Measurements from ENCODE around the gene C1orf185.

Gene C1orf185

GRCh38 chr1:51072043-51072439 is 30.0 kb upstream of the C1orf185 start:
- TF ChIP-seq MAX (IDR thresholded peaks at IDR 0.05) (no peak), CEBPB (IDR thresholded peaks at IDR 0.05) (peak; percentile 34; the same call in 1 of the 2 replicates)

- no peak for TF ChIP-seq TAF1 (IDR thresholded peaks at IDR 0.05; ENCODE audit: low read depth)
- no peak for TF ChIP-seq ZBTB7A (IDR thresholded peaks at IDR 0.05; ENCODE audit: low read depth)
- TF ChIP-seq TEAD4 (IDR thresholded peaks at IDR 0.05): no peak
- no peak for TF ChIP-seq CEBPB (IDR thresholded peaks at IDR 0.05)
- no peak for TF ChIP-seq EP300 (IDR thresholded peaks at IDR 0.05; ENCODE audit: borderline replicate concordance)
These were observed 29.4 kb upstream of the C1orf185 start for GRCh38 chr1:51072651-51073050.

GRCh38 chr1:51073456-51073855 is 28.6 kb upstream of the C1orf185 start:
- TF ChIP-seq MAX (IDR thresholded peaks at IDR 0.05) (no peak), TAF1 (IDR thresholded peaks at IDR 0.05; ENCODE audit: low read depth) (no peak), ZBTB7A (IDR thresholded peaks at IDR 0.05; ENCODE audit: low read depth) (no peak), CEBPB (IDR thresholded peaks at IDR 0.05) (no peak), RAD21 (IDR thresholded peaks at IDR 0.05; ENCODE audit: low read depth) (no peak), YY1 (IDR thresholded peaks at IDR 0.05; ENCODE audit: low read depth) (no peak), NFIC (IDR thresholded peaks at IDR 0.05) (no peak), TEAD4 (IDR thresholded peaks at IDR 0.05) (no peak), FOXM1 (IDR thresholded peaks at IDR 0.05; ENCODE audit: borderline replicate concordance, low read depth) (no peak)

GRCh38 chr1:51086496-51087271 is 15.3 kb upstream of the C1orf185 start:
- TF ChIP-seq MAX (IDR thresholded peaks at IDR 0.05): no peak
- TF ChIP-seq YY1 (IDR thresholded peaks at IDR 0.05; ENCODE audit: low read depth): no peak
- no peak for TF ChIP-seq CEBPB (IDR thresholded peaks at IDR 0.05)
- no peak for TF ChIP-seq CREB1 (IDR thresholded peaks at IDR 0.05; ENCODE audit: low read depth)
- TF ChIP-seq TCF12 (IDR thresholded peaks at IDR 0.05; ENCODE audit: low read depth): no peak
- TF ChIP-seq FOXM1 (IDR thresholded peaks at IDR 0.05; ENCODE audit: borderline replicate concordance, low read depth): no peak
- no peak for TF ChIP-seq USF1 (IDR thresholded peaks at IDR 0.05)
- no peak for TF ChIP-seq TEAD4 (IDR thresholded peaks at IDR 0.05)

GRCh38 chr1:51088474-51088873 is 13.6 kb upstream of the C1orf185 start:
- TF ChIP-seq EGR1 (IDR thresholded peaks at IDR 0.05): no peak
- peak; percentile 48 for TF ChIP-seq RAD21 (IDR thresholded peaks at IDR 0.05; ENCODE audit: low read depth)
- no peak for TF ChIP-seq NFIC (IDR thresholded peaks at IDR 0.05)
- TF ChIP-seq TCF12 (IDR thresholded peaks at IDR 0.05; ENCODE audit: low read depth): no peak

- no peak for TF ChIP-seq TCF12 (IDR thresholded peaks at IDR 0.05; ENCODE audit: low read depth)
These were observed 8.4 kb upstream of the C1orf185 start for GRCh38 chr1:51093581-51093980.

GRCh38 chr1:51097171-51097570 is 4.9 kb upstream of the C1orf185 start:
- no peak for TF ChIP-seq ZBTB7A (IDR thresholded peaks at IDR 0.05; ENCODE audit: low read depth)
- no peak for TF ChIP-seq MAX (IDR thresholded peaks at IDR 0.05)
- no peak for TF ChIP-seq REST (IDR thresholded peaks at IDR 0.05; ENCODE audit: low read depth)
- no peak for TF ChIP-seq RAD21 (IDR thresholded peaks at IDR 0.05; ENCODE audit: low read depth)
- TF ChIP-seq NFIC (IDR thresholded peaks at IDR 0.05): no peak
- TF ChIP-seq TCF12 (IDR thresholded peaks at IDR 0.05; ENCODE audit: low read depth): no peak
- TF ChIP-seq EGR1 (IDR thresholded peaks at IDR 0.05): no peak
- TF ChIP-seq YY1 (IDR thresholded peaks at IDR 0.05; ENCODE audit: low read depth): no peak
- TF ChIP-seq CEBPB (IDR thresholded peaks at IDR 0.05): no peak
- no peak for TF ChIP-seq EP300 (IDR thresholded peaks at IDR 0.05; ENCODE audit: borderline replicate concordance)
- no peak for TF ChIP-seq TEAD4 (IDR thresholded peaks at IDR 0.05)

- TF ChIP-seq NFIC (IDR thresholded peaks at IDR 0.05): no peak
- no peak for TF ChIP-seq RAD21 (IDR thresholded peaks at IDR 0.05; ENCODE audit: low read depth)
- TF ChIP-seq MAX (IDR thresholded peaks at IDR 0.05): no peak
- no peak for TF ChIP-seq USF1 (IDR thresholded peaks at IDR 0.05)
- no peak for TF ChIP-seq EP300 (IDR thresholded peaks at IDR 0.05; ENCODE audit: borderline replicate concordance)
- no peak for TF ChIP-seq TCF12 (IDR thresholded peaks at IDR 0.05; ENCODE audit: low read depth)
- no peak for TF ChIP-seq CREB1 (IDR thresholded peaks at IDR 0.05; ENCODE audit: low read depth)
- no peak for TF ChIP-seq FOXM1 (IDR thresholded peaks at IDR 0.05; ENCODE audit: borderline replicate concordance, low read depth)
- TF ChIP-seq YY1 (IDR thresholded peaks at IDR 0.05; ENCODE audit: low read depth): no peak
- no peak for TF ChIP-seq REST (IDR thresholded peaks at IDR 0.05; ENCODE audit: low read depth)
- no peak for TF ChIP-seq CEBPB (IDR thresholded peaks at IDR 0.05)
- TF ChIP-seq TAF1 (IDR thresholded peaks at IDR 0.05; ENCODE audit: low read depth): no peak
- TF ChIP-seq TEAD4 (IDR thresholded peaks at IDR 0.05): no peak
- TF ChIP-seq EGR1 (IDR thresholded peaks at IDR 0.05): no peak
These were observed 1.7 kb upstream of the C1orf185 start for GRCh38 chr1:51100264-51100880.

Measured in Ishikawa (cell line).